H1 (cell line): ENCODE data around the gene RUFY3. TPM values are rescaled to one million over a fixed set of nuclear protein-coding genes. Genes with fewer than 3 reads are reported as not detected.

Experiments
- ZNF274 ChIP-seq: IDR thresholded peaks from 2 replicates; pipeline ENCODE4 v1.7.0; 2012; ENCODE audit warnings: low read length, borderline replicate concordance; ENCODE audit errors: extremely low read depth
- polyA plus RNA-seq, 7 experiments: library from polyadenylated mRNA; depleted of rRNA in 3 of 7; stranded (reverse) in 5 of 7; unstranded in 2 of 7; fragments of >200 nt in 5 of 7; fragments of 200-250 nt in 2 of 7; gene quantifications; 1 replicate in 5 of 7; 2 replicates in 1 of 7; 4 replicates in 1 of 7; pipeline versions ENCODE4 v1.2.1 to v1.2.3, GENCODE V29; 2011 to 2013; ENCODE audit warnings: missing spikeins in 2 of 7, mixed read lengths in 2 of 7
- total RNA-seq: library from RNA; stranded (reverse); fragmentation: NEBNext Ultra II Directional; extraction: Animal tissue kit (Norgen Biotek cat#: 25700); gene quantifications from 2 replicates; pipeline ENCODE4 v1.2.1, GENCODE V29; 2021

The RUFY3 gene
- total and polyA plus RNA-seq, 2 of the 8 experiments (the other 6 are each of a cell fraction or from before 2014, with no cell fraction given) = 7.8 to 33.1 TPM

GRCh38 chr4:70703619-70704214 is 18.0 kb upstream of the RUFY3 start (continued):
- no peak for TF ChIP-seq ZNF274
